HEK293 (cell line): ENCODE measurements around the gene NTRK3.

Experiments
- CTCF ChIP-seq: fragments of 450-650 bp; formaldehyde crosslinking; IDR thresholded peaks from 2 replicates; pipeline ENCODE4 v1.5.1; 2016; ENCODE audit warnings: missing biosample characterization, missing genetic modification characterization
- GLIS2 ChIP-seq: fragments of 450-650 bp; formaldehyde crosslinking; IDR thresholded peaks from 2 replicates; pipeline ENCODE4 v1.5.1; 2016; ENCODE audit warnings: missing biosample characterization, missing genetic modification characterization
- YY1 ChIP-seq: fragments of 450-650 bp; formaldehyde crosslinking; IDR thresholded peaks from 2 replicates; pipeline ENCODE4 v1.5.1; 2018; ENCODE audit warnings: missing biosample characterization, missing genetic modification characterization
- ZBTB11 ChIP-seq: fragments of 450-650 bp; formaldehyde crosslinking; conservative IDR thresholded peaks from 2 replicates; pipeline ENCODE4 v1.5.1; 2016; ENCODE audit warnings: low read depth, missing biosample characterization, missing genetic modification characterization
- ZNF132 ChIP-seq: fragments of 450-650 bp; formaldehyde crosslinking; IDR thresholded peaks from 2 replicates; pipeline ENCODE4 v1.5.1; 2017; ENCODE audit warnings: missing biosample characterization, missing genetic modification characterization, borderline replicate concordance
- ZNF148 ChIP-seq: fragments of 450-650 bp; formaldehyde crosslinking; IDR thresholded peaks from 2 replicates; pipeline ENCODE4 v1.5.0; 2017; ENCODE audit warnings: missing biosample characterization, missing genetic modification characterization, borderline replicate concordance
- ZNF311 ChIP-seq: fragments of 450-650 bp; formaldehyde crosslinking; IDR thresholded peaks from 2 replicates; pipeline ENCODE4 v1.5.1; 2017; ENCODE audit warnings: missing biosample characterization, missing genetic modification characterization, borderline replicate concordance
- ZNF37A ChIP-seq: fragments of 450-650 bp; IDR thresholded peaks from 2 replicates; pipeline ENCODE4 v1.5.1; 2018; ENCODE audit warnings: missing biosample characterization, missing genetic modification characterization
- ZNF585B ChIP-seq: fragments of 450-650 bp; formaldehyde crosslinking; IDR thresholded peaks from 2 replicates; pipeline ENCODE4 v1.5.1; 2016; ENCODE audit warnings: missing biosample characterization, missing genetic modification characterization
- ZNF670 ChIP-seq: fragments of 450-650 bp; formaldehyde crosslinking; IDR thresholded peaks from 2 replicates; pipeline ENCODE4 v1.5.1; 2016; ENCODE audit warnings: missing biosample characterization, missing genetic modification characterization, low read depth
- ZNF837 ChIP-seq: fragments of 450-650 bp; formaldehyde crosslinking; IDR thresholded peaks from 2 replicates; pipeline ENCODE4 v1.5.1; 2016; ENCODE audit warnings: missing biosample characterization, missing genetic modification characterization
- TF ChIP-seq, protein P1 (sequence below): fragments of 450-650 bp; formaldehyde crosslinking; IDR thresholded peaks from 2 replicates; pipeline ENCODE4 v1.5.1; 2016; ENCODE audit warnings: missing biosample characterization, missing genetic modification characterization
- TF ChIP-seq, protein P2 (sequence below): fragments of 450-650 bp; formaldehyde crosslinking; IDR thresholded peaks from 2 replicates; pipeline ENCODE4 v1.5.1; 2016; ENCODE audit warnings: missing biosample characterization, missing genetic modification characterization

DNA sequence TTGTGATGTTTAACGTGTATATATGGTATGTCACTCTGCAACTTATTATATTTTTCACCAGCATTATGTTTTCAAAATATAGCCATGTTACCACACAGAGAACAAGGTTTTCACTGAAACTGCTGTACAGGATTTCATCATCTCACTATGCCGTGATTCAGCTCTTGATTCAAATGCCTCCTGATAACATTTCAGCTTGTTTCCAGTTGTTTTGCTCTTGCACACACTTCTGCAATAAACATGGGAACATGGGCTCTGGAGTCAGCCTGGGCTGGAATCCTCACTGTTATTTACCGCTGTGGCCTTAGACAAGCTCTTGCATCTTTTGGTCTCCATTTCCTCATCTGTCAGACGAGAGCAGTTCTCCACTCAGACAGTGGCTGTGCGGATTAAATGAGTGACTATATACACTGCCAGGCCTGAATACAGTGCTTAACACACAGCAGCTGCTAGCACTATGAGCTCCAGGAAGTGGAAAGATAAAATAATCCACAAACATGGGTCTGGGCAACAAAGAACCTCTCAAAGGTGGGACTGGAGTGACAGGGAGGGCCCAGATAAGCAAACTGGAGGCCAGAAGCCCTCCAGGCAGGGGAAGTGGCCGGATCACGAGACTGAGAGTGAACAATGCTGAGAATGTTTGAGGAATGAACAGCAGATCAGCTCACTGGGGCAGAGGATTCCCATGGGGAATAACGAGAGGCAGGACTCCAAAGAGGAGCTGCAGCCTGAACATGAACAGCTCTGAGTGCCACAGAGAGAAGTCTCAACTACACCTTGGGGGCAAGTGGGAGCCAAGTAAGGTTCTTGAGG lies 17.7 kb downstream of the NTRK3 start:
- TF ChIP-seq ZNF670 (tag by site-specific recombination) (no peak), ZNF837 (no peak), ZNF37A (tag by site-specific recombination) (no peak), CTCF (tag by site-specific recombination) (no peak), YY1 (tag by site-specific recombination) (no peak), ZNF132 (tag by site-specific recombination) (no peak), ZNF148 (tag by site-specific recombination) (no peak), ZBTB11 (tag by site-specific recombination) (no peak), ZNF311 (tag by site-specific recombination) (no peak), ZNF585B (no peak), GLIS2 (tag by site-specific recombination) (no peak)
- TF ChIP-seq, protein P1, sequence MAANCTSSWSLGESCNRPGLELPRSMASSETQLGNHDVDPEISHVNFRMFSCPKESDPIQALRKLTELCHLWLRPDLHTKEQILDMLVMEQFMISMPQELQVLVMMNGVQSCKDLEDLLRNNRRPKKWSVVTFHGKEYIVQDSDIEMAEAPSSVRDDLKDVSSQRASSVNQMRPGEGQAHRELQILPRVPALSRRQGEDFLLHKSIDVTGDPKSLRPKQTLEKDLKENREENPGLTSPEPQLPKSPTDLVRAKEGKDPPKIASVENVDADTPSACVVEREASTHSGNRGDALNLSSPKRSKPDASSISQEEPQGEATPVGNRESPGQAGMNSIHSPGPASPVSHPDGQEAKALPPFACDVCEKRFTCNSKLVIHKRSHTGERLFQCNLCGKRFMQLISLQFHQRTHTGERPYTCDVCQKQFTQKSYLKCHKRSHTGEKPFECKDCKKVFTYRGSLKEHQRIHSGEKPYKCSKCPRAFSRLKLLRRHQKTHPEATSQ = no peak
- TF ChIP-seq, protein P2, sequence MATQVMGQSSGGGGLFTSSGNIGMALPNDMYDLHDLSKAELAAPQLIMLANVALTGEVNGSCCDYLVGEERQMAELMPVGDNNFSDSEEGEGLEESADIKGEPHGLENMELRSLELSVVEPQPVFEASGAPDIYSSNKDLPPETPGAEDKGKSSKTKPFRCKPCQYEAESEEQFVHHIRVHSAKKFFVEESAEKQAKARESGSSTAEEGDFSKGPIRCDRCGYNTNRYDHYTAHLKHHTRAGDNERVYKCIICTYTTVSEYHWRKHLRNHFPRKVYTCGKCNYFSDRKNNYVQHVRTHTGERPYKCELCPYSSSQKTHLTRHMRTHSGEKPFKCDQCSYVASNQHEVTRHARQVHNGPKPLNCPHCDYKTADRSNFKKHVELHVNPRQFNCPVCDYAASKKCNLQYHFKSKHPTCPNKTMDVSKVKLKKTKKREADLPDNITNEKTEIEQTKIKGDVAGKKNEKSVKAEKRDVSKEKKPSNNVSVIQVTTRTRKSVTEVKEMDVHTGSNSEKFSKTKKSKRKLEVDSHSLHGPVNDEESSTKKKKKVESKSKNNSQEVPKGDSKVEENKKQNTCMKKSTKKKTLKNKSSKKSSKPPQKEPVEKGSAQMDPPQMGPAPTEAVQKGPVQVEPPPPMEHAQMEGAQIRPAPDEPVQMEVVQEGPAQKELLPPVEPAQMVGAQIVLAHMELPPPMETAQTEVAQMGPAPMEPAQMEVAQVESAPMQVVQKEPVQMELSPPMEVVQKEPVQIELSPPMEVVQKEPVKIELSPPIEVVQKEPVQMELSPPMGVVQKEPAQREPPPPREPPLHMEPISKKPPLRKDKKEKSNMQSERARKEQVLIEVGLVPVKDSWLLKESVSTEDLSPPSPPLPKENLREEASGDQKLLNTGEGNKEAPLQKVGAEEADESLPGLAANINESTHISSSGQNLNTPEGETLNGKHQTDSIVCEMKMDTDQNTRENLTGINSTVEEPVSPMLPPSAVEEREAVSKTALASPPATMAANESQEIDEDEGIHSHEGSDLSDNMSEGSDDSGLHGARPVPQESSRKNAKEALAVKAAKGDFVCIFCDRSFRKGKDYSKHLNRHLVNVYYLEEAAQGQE = no peak
